ENCODE measurements around the gene HCN2.

DNA sequence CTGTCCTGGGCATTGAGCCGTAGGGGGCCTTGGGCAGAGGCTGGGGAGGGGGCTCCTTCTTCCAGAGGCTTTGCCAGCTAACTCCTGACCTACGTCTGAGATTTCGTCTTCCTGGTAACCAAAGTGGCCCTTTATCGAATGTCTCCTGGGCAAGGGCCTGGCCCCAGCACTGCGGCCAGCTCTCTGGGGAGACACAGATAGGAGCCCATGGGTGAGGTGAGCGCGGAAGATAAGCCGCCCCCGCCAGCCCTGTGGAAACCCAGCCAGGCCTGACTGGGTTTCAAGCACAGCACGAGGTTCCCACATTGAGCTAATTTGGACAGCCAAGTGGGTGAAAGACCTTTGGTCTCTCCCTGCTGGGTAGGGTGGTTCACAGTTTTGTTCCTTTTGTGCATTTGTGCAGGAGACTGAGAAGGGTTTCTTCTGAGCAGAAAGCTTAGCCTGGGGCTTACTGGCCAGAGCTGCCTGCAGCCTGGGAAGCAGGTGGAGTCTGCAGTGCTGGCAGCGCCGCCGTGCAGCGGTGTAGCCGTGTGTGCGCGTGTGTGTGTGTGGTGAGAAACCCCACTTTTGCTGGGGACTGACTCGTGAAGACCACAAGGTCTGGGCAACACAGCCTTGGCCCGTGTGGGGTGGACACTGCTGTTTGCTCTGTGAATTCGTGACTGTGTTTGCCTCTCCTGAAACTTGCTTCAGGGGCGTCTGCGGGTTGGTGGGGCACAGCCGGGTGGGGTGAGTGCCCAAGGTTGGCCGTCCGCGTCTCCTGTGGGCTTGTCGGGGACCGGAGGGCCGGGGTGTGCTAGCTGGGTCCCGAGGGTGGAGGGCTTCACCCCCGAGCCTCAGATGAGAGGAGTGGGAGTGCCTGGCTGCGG is 14.8 kb upstream of the HCN2 start:
- TF ChIP-seq, protein P1, sequence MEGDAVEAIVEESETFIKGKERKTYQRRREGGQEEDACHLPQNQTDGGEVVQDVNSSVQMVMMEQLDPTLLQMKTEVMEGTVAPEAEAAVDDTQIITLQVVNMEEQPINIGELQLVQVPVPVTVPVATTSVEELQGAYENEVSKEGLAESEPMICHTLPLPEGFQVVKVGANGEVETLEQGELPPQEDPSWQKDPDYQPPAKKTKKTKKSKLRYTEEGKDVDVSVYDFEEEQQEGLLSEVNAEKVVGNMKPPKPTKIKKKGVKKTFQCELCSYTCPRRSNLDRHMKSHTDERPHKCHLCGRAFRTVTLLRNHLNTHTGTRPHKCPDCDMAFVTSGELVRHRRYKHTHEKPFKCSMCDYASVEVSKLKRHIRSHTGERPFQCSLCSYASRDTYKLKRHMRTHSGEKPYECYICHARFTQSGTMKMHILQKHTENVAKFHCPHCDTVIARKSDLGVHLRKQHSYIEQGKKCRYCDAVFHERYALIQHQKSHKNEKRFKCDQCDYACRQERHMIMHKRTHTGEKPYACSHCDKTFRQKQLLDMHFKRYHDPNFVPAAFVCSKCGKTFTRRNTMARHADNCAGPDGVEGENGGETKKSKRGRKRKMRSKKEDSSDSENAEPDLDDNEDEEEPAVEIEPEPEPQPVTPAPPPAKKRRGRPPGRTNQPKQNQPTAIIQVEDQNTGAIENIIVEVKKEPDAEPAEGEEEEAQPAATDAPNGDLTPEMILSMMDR (IDR thresholded peaks at IDR 0.05), result no peak
- no peak for TF ChIP-seq EP300 (IDR thresholded peaks at IDR 0.05)
